Type B pancreatic cell (in vitro differentiated cells): Measurements from ENCODE around the gene TBC1D16. TPM values are rescaled to one million over a fixed set of nuclear protein-coding genes. Genes with fewer than 3 reads are reported as not detected.
"Not testable (repeated sequence)": the region's sequence is repeated elsewhere in the genome, so short reads cannot be mapped to it uniquely, and the experiment has no call there.

ENCODE experiments used
- DNase-seq: peaks from one replicate; pipeline ENCODE4 v3.0.0; 2021; ENCODE audit warnings: mixed read lengths; ENCODE audit not compliant: unreplicated experiment; ENCODE audit errors: extremely low spot score
- H3K27ac Mint-ChIP-seq: 2 replicates; pipeline ENCODE4 v1.8.0; 2021; ENCODE audit warnings: mild to moderate bottlenecking, mixed read lengths
- H3K27me3 Mint-ChIP-seq: 2 replicates; pipeline ENCODE4 v1.8.0; 2021; ENCODE audit warnings: mixed read lengths
- H3K36me3 Mint-ChIP-seq: 2 replicates; pipeline ENCODE4 v1.8.0; 2021; ENCODE audit warnings: mixed read lengths
- H3K4me1 Mint-ChIP-seq: one replicate; pipeline ENCODE4 v1.8.0; 2021; ENCODE audit warnings: mixed read lengths; ENCODE audit not compliant: unreplicated experiment
- H3K4me3 Mint-ChIP-seq: 2 replicates; pipeline ENCODE4 v1.8.0; 2021; ENCODE audit warnings: mild to moderate bottlenecking, mixed read lengths
- H3K9me3 Mint-ChIP-seq: 2 replicates; pipeline ENCODE4 v1.8.0; 2021; ENCODE audit warnings: mixed read lengths
- CTCF ChIP-seq: fragments of 200-600 bp; sonication (generic); conservative IDR thresholded peaks from 2 replicates; pipeline ENCODE4 v1.5.0; 2021; ENCODE audit warnings: antibody characterized with exemption, mild to moderate bottlenecking
- total RNA-seq: library from RNA; stranded (reverse); gene quantifications from 2 replicates; pipeline ENCODE4 v1.2.1, GENCODE V29; 2021; ENCODE audit warnings: low replicate concordance

The TBC1D16 gene
- total RNA-seq, 1 donor from 2014 or later = 71.9 TPM

DNA sequence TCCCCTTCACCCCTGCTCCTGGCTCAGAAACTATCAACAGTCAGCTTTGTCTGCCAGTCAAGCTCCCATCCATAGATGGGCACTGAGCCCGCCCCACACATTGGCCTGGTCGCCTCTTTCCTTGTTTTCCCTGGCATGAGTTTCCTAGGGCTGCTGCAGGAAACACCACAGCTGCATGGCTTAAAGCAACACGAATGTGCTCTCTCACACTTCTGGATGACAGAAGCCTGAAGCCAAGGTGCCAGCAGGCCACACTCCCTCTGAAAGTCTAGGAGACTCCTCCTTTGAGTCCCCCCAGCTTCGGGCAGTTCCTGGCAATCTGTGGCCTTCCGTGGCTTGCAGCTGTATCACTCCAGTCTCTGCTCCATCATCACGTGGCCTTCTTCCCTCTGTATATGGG lies 69.9 kb downstream of the TBC1D16 start:
- H3K4me3 Mint-ChIP-seq = no peak overlapping the region
- no peak overlapping the region for H3K27ac Mint-ChIP-seq
- H3K4me1 Mint-ChIP-seq = peaks cover 4% of the 10 kb centered on the region
- H3K9me3 Mint-ChIP-seq = peaks cover 4% of the 10 kb centered on the region
- no peaks in the 10 kb centered on the region for H3K27me3 Mint-ChIP-seq
- no peak for TF ChIP-seq CTCF
- no peak for DNase-seq
- peaks cover 16% of the 10 kb centered on the region for H3K36me3 Mint-ChIP-seq

- H3K4me1 Mint-ChIP-seq, H3K27ac Mint-ChIP-seq, H3K4me3 Mint-ChIP-seq: not testable (repeated sequence)
These were observed 73.2 kb downstream of the TBC1D16 start for GRCh38 chr17:79962467-79962866.

GRCh38 chr17:79961567-79961966 lies 74.1 kb downstream of the TBC1D16 start:
- not testable (repeated sequence) for H3K4me3 Mint-ChIP-seq, H3K9me3 Mint-ChIP-seq, H3K27ac Mint-ChIP-seq, DNase-seq, H3K27me3 Mint-ChIP-seq
- H3K4me1 Mint-ChIP-seq = peaks cover 13% of the 10 kb centered on the region
- H3K36me3 Mint-ChIP-seq = peaks cover 19% of the 10 kb centered on the region

More at GRCh38 chr17:79962467-79962866, 73.2 kb downstream of the TBC1D16 start:
- peaks cover 19% of the 10 kb centered on the region for H3K36me3 Mint-ChIP-seq
- not testable (repeated sequence) for DNase-seq, H3K27me3 Mint-ChIP-seq, H3K9me3 Mint-ChIP-seq

DNA sequence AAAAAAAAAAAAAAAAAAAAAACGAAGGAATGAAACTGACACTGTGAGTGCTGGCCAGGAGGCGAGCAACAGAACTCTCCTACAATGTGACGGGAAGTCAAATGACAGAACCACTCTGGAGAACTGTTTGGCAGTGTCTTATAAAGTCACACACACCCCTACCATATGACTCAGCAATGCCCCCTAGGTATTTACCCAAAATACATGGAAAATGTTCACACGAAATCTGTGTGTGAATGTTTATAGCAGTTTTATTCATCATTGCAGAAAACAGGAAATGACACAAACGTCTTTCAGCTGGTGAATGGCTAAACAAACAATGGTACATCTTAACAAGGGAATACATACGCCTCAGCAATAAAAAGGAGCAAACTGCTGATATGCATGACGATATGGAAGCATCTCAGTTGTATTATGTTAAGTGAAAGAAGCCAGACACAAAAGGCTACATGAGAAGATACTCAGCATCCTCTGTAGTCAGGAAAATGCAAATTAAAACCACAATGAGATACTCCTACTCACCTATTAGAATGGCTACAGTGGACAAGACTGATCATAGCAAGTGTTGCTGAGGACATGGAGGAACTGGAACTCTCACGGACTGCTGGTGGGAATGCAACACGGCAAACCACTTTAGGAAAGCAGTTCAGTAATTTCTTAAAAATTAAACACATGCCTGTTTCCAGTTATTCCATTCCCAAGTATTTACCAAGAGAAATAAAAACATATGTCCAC lies 74.7 kb downstream of the TBC1D16 start:
- H3K27me3 Mint-ChIP-seq = no peaks in the 10 kb centered on the region
- H3K4me1 Mint-ChIP-seq = peaks cover 9% of the 10 kb centered on the region
- no peak for DNase-seq
- no peak for TF ChIP-seq CTCF
- H3K9me3 Mint-ChIP-seq = peaks cover 4% of the 10 kb centered on the region
- no peak overlapping the region for H3K4me3 Mint-ChIP-seq
- H3K27ac Mint-ChIP-seq = no peak overlapping the region
- H3K36me3 Mint-ChIP-seq = peaks cover 13% of the 10 kb centered on the region

DNA sequence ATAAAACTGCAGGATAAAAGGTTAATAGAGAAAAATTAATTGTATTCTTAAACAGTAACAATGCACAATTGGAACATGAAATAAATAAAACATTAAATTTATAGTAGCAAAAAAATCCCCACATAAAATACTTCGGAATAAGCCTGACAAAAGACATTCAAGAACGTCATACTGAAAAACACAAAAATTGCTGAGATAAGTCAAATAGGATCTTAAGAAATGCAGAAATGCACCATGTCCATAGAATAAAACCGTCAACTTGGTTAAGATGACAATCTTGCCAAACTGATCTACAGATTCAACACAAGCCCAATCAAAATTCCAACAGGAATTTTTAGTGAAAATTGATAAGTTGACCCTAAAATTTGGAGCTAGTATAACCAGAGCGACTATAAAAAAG lies 76.6 kb downstream of the TBC1D16 start:
- no peak overlapping the region for H3K27ac Mint-ChIP-seq
- no peak overlapping the region for H3K4me3 Mint-ChIP-seq
- H3K36me3 Mint-ChIP-seq = peaks cover 8% of the 10 kb centered on the region
- DNase-seq = no peak
- TF ChIP-seq CTCF = no peak
- no peaks in the 10 kb centered on the region for H3K27me3 Mint-ChIP-seq
- H3K9me3 Mint-ChIP-seq = peaks cover 4% of the 10 kb centered on the region
- peaks cover 17% of the 10 kb centered on the region for H3K4me1 Mint-ChIP-seq

DNA sequence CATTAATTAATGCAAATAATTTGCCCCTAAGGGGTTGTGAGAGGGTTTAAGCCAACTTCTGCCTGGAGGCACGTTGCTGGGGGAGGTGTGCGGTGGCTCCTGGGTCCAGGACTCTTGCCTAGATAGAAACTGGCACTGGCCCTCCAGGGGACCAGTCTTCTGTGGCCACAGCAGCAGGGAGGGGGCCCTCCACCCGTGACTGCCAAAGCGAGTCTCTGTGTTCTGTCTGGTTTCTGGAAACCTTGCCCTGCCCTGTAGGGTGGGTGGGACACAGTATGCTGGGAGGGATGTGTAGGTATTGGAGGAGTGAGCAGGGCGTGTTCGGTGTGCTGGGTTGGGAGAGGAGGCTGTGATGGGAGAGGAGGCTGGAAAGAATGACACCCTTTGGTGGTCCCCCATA lies 78.8 kb downstream of the TBC1D16 start:
- H3K4me1 Mint-ChIP-seq = peaks cover 31% of the 10 kb centered on the region

GRCh38 chr17:79956441-79956735 lies 79.3 kb downstream of the TBC1D16 start:
- DNase-seq = peak; percentile 52
- H3K27ac Mint-ChIP-seq = not testable (repeated sequence)

More for the DNA sequence above, 78.8 kb downstream of the TBC1D16 start:
- DNase-seq = peak; percentile 58
- Mint-ChIP-seq H3K27ac (no peak overlapping the region), H3K36me3 (peaks cover 3% of the 10 kb centered on the region), H3K4me3 (no peak overlapping the region), H3K27me3 (no peaks in the 10 kb centered on the region), H3K9me3 (no peaks in the 10 kb centered on the region)
- no peak for TF ChIP-seq CTCF

More at GRCh38 chr17:79956441-79956735, 79.3 kb downstream of the TBC1D16 start:
- H3K36me3 Mint-ChIP-seq, H3K27me3 Mint-ChIP-seq, H3K9me3 Mint-ChIP-seq, H3K4me3 Mint-ChIP-seq: not testable (repeated sequence)
- H3K4me1 Mint-ChIP-seq = peaks cover 36% of the 10 kb centered on the region
